RWPE2 (cell line): Measurements from ENCODE around the gene PTPRT.

Experiments used
- ATAC-seq: fragments of 200-7000 bp; cut with Tn5 transposase; 3 replicates; pipeline ENCODE4 v1.9.1; 2021; ENCODE audit warnings: low read depth
- DNase-seq: peaks from one replicate; pipeline ENCODE4 v3.0.0-alpha.2; 2020; ENCODE audit warnings: low spot score
- H3K27ac ChIP-seq: fragments of 450-650 bp; 2 replicates; pipeline ENCODE4 v1.5.1; 2017; ENCODE audit warnings: mild to moderate bottlenecking; ENCODE audit not compliant: poor library complexity, severe bottlenecking
- H3K27me3 ChIP-seq: fragments of 250-450 bp; sonication (Bioruptor Pico); 2 replicates; pipeline ENCODE4 v1.5.1; 2021; ENCODE audit warnings: mild to moderate bottlenecking, moderate library complexity; ENCODE audit not compliant: insufficient read depth, poor library complexity, severe bottlenecking
- H3K36me3 ChIP-seq: fragments of 250-450 bp; sonication (Bioruptor Pico); 2 replicates; pipeline ENCODE4 v1.5.1; 2020; ENCODE audit warnings: low read depth, mild to moderate bottlenecking, moderate library complexity
- H3K4me1 ChIP-seq: fragments of 250-450 bp; sonication (Bioruptor Pico); 2 replicates; pipeline ENCODE4 v1.5.1; 2021; ENCODE audit warnings: mild to moderate bottlenecking, moderate library complexity; ENCODE audit not compliant: insufficient read depth, poor library complexity, severe bottlenecking
- H3K4me3 ChIP-seq: fragments of 250-450 bp; sonication (Bioruptor Pico); 2 replicates; pipeline ENCODE4 v1.5.1; 2021; ENCODE audit warnings: mild to moderate bottlenecking, moderate library complexity; ENCODE audit not compliant: severe bottlenecking
- H3K9me3 ChIP-seq: fragments of 250-450 bp; sonication (Bioruptor Pico); 2 replicates; pipeline ENCODE4 v1.5.1; 2021; ENCODE audit warnings: mild to moderate bottlenecking, moderate library complexity; ENCODE audit not compliant: severe bottlenecking
- TF ChIP-seq, protein P1 (sequence below): fragments of 450-650 bp; IDR thresholded peaks from one replicate; pipeline ENCODE4 v1.5.1; 2017; ENCODE audit warnings: mild to moderate bottlenecking, moderate library complexity; ENCODE audit not compliant: poor library complexity, severe bottlenecking

Gene PTPRT

DNA sequence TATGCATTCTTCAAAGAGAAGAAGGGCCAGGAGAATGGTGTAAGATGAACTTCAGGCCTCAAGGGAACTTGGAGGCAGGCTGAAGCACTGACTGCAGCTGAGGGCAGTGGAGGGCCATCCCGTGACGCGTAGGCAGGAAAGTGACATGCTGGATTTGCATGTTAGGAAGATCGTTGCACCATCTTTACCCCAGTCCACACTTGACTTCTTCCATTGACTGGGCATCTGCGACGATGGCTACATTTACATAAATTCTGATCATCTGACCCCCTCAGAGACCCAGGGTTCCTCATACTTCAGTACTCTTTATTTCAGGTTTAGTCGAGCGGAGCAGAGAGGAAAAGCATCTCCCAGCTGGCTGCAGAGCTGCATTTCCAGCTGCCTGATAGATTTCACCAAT, 180.2 kb downstream of the PTPRT start:
- no peaks in the 10 kb centered on the region for H3K4me1 ChIP-seq
- H3K4me3 ChIP-seq = no peak overlapping the region
- H3K36me3 ChIP-seq = no peaks in the 10 kb centered on the region
- no peaks in the 10 kb centered on the region for H3K27me3 ChIP-seq
- H3K9me3 ChIP-seq = no peaks in the 10 kb centered on the region
- DNase-seq (no peak), ATAC-seq (no peak)
- TF ChIP-seq, protein P1, sequence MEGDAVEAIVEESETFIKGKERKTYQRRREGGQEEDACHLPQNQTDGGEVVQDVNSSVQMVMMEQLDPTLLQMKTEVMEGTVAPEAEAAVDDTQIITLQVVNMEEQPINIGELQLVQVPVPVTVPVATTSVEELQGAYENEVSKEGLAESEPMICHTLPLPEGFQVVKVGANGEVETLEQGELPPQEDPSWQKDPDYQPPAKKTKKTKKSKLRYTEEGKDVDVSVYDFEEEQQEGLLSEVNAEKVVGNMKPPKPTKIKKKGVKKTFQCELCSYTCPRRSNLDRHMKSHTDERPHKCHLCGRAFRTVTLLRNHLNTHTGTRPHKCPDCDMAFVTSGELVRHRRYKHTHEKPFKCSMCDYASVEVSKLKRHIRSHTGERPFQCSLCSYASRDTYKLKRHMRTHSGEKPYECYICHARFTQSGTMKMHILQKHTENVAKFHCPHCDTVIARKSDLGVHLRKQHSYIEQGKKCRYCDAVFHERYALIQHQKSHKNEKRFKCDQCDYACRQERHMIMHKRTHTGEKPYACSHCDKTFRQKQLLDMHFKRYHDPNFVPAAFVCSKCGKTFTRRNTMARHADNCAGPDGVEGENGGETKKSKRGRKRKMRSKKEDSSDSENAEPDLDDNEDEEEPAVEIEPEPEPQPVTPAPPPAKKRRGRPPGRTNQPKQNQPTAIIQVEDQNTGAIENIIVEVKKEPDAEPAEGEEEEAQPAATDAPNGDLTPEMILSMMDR = no peak
- no peak overlapping the region for H3K27ac ChIP-seq

DNA sequence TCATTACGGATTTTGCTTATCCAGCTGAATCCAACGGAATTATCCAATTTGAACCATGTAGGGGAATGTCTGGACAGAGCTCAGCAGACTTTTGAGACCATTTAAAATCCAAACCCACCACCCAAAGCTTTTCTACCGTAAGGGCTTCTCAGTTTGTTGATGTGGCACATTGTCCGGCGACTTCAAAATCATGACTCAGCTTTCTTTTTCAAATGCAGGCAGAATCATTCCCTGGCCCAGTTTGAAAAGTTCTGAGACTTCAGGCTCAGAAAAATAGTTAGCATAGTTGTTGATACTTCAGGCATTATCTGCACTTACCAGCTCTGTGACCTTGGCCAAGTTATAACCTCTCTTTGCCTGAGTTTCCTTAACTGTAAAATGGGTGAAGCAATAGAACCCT, 182.2 kb downstream of the PTPRT start:
- ATAC-seq = no peak
- TF ChIP-seq, protein P1 = no peak
- no peaks in the 10 kb centered on the region for H3K27me3 ChIP-seq
- no peaks in the 10 kb centered on the region for H3K36me3 ChIP-seq
- H3K9me3 ChIP-seq = peaks cover 2% of the 10 kb centered on the region
- no peak overlapping the region for H3K4me3 ChIP-seq
- H3K27ac ChIP-seq = no peak overlapping the region
- peaks cover 11% of the 10 kb centered on the region for H3K4me1 ChIP-seq
- no peak for DNase-seq

DNA sequence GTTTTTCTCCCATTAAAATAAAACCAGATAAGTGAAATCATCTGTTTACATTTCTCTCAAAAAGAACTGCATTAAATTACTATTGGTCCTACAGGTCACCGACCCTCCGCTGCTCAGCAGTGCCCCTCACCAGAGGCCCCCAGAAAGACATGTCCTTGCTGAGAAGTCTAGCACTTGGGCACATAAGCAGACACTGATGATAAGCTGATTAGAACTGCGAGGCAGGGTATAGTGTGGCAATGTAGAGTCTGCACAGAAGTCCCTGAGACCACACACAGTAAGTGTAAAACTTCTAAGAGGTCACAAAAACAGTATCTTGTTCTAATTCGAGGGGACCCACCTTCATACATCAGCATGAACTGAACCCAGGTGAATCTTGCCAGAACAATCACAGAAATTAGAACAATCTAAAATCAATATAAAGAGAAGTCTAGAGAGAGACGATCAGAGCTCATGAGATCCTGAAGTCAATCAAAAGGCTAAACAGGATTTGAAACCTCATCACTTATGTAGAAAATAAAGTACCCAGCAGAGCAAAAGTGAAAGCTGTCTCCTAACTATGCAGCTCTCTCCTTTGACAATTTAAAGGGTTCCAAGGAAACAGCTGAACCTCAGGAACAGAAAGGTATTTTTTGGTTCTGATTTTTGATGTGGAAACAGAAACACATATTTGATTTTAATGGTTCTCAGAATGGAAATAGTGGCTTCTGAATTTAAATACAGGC, 182.9 kb downstream of the PTPRT start:
- H3K9me3 ChIP-seq = peaks cover 8% of the 10 kb centered on the region
- no peak overlapping the region for H3K4me3 ChIP-seq
- TF ChIP-seq, protein P1 = no peak
- no peak for ATAC-seq
- DNase-seq = no peak
- H3K4me1 ChIP-seq = peaks cover 12% of the 10 kb centered on the region
- no peaks in the 10 kb centered on the region for H3K27me3 ChIP-seq
- H3K27ac ChIP-seq = no peak overlapping the region
- H3K36me3 ChIP-seq = no peaks in the 10 kb centered on the region

DNA sequence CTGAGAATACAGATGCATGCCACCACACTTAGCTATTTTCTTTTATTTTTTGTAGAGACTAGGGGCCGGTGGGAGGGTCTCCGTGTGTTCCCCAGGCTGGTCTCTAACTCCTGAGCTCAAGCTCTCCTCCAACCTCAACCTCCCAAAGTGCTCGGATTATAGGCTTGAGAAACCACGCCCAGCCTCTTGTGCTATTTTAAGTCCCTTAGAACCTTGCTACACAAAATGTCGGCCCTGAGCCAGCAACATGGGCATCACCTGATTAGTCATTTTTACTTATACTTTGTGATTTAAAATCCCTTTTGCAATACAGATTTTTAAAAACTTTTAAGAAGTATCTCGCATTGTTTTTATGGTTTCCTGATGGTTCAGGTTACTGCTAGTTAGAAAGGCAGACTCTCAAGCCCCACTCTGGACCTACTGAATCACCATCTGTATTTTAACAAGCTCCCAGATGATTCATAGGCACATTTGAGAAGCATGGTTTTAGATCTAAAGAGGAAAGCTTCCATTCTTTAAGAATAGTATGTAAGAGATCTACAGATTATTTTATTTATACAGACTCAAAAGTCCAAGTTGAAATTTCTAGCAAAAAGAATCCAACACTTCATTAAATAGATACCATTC, 186.3 kb downstream of the PTPRT start:
- H3K36me3 ChIP-seq = no peaks in the 10 kb centered on the region
- no peak overlapping the region for H3K4me3 ChIP-seq
- peaks cover 12% of the 10 kb centered on the region for H3K4me1 ChIP-seq
- DNase-seq = no peak
- TF ChIP-seq, protein P1 = no peak
- peak; percentile 98 for ATAC-seq
- H3K27ac ChIP-seq = peak overlapping the region; percentile 58
- peaks cover 8% of the 10 kb centered on the region for H3K9me3 ChIP-seq
- H3K27me3 ChIP-seq = no peaks in the 10 kb centered on the region

DNA sequence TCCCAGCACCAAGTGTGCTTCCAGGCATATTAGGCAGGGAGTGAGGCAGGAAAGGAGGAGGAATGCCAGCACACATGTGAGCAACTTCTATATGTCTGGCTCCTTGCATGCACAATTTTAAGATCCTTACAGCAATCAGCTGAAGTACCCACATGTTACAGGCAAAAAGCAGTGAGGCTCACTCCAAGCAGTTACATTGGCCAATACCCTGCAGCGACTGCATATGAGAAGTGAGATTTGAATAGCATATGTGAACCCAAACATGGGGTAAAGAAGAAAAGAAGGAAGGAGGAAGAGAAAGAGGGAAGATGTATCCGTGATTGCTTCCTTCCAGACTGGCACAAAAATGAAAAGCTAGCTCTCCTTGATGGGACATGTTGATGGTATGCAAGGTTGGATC, 193.6 kb downstream of the PTPRT start:
- ATAC-seq = no peak
- H3K4me1 ChIP-seq = no peaks in the 10 kb centered on the region
- DNase-seq = no peak
- H3K27me3 ChIP-seq = no peaks in the 10 kb centered on the region
- H3K9me3 ChIP-seq = no peaks in the 10 kb centered on the region
- TF ChIP-seq, protein P1 = no peak
- no peaks in the 10 kb centered on the region for H3K36me3 ChIP-seq
- H3K27ac ChIP-seq = no peak overlapping the region
- H3K4me3 ChIP-seq = no peak overlapping the region
